Measurements from ENCODE around the gene GPC6.

Gene GPC6

DNA sequence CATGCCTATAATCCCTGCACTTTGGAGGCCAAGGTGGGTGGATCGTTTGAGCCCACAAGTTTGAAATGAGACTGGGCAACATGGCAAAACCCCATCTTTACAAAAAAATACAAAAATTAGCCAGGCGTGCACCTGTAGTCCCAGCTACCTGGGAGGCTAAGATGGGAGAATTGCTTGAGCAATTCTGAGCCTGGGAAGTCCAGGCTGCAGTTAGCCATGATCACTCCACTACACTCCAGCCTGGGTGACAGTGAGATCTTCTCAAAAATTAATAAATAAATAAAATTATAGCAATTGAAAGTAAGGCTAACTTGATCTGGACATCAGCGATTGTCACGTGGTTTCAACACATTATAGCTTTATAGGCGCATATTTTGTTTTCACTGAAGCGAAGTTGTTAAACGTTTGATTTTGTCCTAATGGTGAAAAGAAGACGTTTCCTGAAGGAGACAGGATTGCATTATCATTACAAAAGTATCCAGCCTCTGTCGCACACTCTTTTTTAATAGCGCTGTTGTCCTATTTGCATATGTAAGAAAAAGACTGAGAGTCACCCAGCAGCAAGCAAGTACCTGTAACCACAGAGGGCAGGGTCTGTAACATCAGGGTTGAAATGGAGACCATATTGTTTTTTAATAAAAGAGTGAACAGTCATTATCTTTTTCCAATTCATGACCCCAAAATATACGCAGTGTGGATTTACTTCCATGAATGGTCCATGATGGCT is 917.2 kb downstream of the GPC6 start:
- no peak for DNase-seq

DNA sequence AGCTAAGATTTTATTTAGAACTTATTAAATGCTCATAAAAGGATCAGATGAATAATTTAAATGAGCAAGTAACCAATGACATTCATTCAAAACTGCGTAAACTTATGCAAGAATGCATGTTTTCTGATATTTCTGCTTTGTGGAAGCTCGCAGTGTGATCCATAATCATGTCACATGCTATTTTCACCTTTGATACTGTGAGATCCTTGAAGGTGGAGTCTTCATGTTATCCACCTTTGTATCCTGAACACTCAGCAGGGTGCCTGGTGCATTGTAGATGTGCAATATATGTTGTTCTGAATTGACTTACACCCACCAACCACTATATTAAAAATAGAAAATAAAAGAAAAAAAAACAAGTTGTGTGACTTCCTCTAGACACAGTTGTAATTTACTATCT is 919.4 kb downstream of the GPC6 start:
- no peak for DNase-seq

DNA sequence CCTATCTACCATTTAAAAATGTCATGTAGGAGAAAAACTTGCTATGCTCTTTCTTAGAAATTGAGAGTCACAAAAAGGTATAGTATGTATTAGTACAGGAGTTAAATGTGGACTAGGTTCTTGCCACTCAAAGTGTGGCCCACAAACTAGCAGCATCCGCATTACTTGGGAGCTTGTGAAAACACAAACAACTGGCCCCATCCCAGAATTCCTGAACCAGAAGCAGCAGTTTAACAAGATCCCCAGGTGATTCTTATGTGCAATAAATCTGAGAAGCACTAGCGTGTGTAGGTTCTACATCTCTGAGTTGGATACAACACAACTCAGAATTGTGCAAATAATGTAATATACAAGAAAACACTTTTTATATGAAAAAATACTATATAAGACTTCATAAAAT is 927.0 kb downstream of the GPC6 start:
- DNase-seq: no peak

DNA sequence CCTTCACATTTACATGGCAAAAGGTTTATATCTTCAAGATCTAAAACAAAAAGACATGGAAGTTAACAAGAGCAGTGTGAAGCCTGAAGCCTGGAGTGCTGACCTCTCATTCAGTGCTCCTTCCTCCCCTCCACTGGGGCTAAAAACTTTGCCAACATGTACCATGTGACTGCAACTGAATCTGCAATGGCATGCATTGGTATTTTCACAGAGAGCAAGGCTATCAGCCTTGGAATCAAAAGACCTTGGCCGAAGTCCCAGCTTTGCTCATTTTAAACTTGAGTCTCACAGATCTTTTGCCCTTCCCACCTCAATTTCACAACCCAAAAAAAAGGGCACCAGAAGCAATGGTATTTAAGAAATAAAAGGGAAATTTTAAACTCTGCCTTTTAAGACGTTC is 927.8 kb downstream of the GPC6 start:
- DNase-seq: no peak

DNA sequence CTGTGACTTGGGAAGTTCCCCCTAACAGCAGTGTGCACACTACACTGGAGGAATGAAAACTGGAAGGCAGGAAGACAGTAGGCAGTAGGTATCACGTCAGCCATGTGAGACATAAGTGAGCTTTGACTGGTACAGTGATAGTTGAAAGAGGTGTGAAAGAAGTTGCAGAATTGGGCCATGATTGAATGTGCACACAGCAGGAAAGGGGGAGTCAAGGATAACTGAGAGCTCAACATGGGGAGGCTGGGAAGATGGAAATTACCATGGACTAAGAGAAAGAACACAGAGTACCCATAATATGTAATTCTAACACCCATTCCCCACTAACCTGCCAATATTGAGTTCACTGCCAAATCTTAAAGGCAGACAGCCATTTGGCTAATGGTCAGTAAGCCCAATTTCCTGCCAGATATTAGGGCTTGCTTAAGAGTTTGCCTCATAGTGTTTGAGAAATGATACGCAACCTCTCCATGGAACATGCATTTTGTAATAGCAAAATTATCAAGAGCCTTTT is 931.2 kb downstream of the GPC6 start:
- no peak for DNase-seq

DNA sequence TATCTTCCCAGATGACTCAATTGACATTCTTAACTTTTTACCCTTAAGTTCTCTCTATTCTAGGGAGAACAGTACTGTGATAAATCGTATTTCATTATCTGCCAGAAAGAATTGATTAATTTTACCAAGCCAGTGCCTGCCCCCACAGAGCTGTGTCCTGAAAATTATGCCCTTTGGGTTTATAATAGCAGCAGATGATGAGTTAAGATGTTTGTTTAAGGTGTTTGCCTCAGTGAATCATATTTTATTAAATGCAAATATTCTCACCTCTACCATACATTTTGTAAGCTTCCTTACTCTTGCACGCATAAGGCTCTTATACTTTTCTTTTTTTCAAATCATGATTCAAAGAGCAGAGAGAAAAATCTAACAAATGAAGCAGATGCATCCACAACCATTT is 934.3 kb downstream of the GPC6 start:
- no peak for DNase-seq

DNA sequence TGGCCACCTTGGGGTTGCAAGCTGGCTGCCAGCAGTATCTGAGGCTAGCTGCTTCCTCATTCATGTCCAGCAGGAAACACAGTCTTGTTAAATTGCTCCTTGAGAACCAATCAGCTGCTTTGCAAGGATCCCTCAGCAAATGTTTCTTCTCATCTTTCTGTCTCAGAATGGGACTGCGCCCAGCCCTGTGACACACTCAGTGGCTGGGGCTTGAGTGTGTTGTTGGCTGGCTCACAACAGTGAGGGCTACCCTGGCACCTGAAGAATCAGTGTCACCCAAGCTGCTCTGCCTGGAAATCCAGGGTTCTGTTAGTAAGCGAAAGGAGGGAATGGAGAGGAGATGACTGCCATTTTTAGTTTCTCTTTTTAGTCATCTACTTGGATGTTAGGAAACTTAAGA is 935.7 kb downstream of the GPC6 start:
- DNase-seq: no peak

DNA sequence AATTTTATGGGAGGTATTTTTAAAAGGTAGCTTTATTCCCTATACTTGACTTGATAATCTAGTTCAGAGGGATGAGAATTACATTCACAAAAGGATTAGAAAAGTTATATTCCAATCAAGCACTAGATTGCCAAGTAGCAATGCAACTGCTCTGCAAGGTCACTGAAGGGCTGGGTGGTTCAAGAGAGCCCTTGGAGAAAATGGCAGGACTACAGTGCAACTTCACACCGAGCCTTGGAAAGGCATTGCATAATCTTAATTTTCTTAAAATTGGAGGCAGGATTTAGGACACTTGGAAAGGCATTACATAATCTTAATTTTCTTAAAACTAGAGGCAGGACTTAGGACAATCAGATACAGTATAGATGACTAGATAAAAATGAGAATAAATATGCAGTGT is 936.9 kb downstream of the GPC6 start:
- no peak for DNase-seq

DNA sequence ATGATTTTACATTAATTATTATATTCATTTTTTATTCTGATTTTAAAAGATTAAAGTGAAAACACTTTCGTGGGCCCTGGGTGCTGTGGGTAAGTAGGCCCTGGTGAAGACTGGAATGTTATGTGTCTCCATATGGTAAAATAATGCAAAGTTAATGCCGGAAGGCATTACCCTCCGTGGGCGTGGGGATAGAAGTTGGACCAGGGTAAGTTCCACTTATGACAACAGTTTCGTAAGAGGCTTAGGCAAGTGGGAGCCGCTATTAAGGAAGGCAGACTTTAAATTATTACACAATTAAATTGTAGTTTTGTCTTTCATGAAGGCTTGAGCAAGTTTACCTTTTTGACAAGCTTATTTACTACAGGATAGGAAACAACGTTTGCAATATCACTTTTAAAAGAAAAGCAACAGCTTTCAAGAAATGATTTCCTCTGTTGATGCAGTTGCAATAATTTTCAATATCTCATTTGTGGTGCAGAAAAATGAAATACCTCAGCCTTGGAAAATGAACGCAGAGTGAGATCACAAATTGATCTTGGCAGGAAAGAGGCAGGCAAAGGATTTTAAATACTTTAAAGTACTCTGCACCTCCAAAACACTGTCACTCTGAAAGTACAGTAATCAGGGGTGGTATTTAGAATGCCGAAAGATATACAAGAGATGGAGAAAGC is 942.3 kb downstream of the GPC6 start:
- no peak for DNase-seq

DNA sequence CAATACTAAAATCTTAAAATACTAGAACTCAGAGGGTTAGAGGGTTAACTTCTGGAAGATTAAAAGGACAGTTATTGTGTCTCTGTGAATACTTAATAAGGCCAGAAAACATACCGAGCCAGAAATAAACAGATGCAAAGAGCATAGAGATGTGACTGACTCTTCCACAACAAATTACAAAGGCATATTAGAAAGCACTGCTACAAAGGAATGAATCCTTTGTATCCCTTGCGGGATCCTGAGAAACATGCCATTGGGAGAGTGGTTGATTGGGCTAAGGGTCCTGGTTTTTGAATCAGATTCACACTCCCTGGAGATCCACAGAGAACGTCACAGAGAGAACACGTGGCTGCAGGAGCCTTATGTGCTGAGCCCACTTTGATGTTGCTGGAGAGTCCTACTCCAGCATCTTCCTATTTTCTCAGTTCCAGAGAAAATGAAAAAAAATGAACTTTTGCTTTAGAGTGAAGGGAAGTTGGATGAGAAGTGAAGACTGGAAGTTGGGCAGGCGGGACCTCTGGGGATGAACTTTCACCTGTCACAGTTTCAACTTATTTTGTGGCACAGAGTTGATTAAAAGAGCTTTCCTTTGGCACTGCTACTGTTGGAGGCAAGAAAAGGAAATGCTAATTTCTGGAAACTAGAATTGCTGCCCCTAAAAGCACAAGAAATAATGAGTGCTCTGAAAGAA is 943.0 kb downstream of the GPC6 start:
- no peak for DNase-seq

DNA sequence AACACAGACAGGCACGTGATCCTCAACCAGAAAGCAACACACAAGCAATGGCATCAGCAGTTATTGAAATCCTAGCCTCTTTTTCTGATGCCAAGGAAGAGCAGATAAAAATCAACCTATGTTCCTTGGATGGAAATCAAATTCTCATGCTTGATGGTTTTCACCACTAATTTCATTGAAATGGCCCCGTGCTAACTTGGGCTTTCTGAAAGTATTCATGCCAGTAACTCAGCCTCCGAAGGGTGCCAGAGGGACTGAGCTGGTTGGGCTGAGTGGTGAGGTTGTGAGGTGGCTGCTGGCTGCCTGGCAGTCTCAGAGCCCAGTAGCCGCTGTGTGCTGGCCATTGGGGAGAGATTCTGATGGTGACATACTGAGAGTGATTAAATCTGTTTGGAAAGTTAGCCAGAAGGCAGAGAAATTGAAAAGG is 943.6 kb downstream of the GPC6 start:
- DNase-seq: no peak

DNA sequence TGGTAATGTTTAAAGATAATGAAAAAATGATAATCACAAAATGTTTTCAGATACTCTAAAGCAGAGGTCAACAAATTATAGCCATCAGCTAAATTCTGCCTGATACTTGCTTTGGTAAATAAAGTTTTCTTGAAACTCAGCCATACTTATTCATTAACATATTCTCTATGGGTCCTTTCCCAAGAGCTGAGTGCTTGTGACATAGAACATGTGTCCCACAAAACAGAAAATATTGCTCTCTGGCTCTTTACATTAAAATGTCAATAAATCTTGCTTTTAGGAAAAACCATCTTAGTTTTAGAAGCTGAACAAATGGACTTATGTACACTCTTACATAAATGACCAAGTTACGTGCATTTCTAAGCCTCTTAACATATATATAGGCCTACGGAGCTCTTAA is 945.8 kb downstream of the GPC6 start:
- DNase-seq: no peak

DNA sequence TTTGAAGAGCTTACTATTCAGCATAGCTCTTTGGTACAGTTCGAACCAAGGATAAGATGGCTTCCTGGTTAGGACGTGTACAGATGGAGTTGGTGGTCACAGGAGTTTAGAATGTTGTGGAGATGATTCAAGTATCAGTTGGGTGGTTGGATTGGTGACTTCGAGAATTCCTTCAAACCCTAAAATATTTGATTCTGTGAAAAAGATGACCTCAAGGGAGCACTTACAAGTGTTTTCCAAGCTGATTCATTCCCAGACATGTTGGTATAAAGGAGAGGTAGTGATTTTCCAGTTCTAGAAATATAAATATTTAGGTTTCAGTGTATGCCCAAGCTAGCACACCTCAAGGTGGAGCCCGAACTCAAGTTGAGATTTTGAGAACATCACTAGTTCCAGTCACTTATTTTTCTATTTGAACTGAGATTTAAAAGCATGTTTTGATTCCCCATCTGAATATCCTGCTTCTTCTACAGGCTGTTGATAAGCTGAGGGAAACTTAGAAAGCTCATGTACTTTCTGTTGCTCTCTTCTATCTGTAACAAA is 946.8 kb downstream of the GPC6 start:
- DNase-seq: no peak

DNA sequence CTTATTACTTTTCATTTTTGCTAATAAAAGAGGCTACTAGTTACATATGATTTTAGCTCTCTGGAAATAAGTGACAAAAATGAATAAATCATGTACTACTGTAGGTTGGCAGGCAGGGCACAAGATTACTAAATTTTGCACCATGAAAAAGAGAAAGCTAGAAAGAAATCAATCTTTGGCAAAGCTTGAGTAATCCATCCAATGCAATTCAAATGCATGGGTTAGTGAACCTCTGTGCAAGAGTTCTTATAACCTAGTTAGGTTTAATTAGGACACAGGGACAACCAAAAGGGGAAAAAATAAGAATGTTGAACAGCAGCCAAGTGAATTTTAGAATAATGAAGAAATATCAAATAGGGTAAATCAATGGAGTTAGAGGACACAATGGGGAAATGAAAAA is 947.4 kb downstream of the GPC6 start:
- DNase-seq: no peak

DNA sequence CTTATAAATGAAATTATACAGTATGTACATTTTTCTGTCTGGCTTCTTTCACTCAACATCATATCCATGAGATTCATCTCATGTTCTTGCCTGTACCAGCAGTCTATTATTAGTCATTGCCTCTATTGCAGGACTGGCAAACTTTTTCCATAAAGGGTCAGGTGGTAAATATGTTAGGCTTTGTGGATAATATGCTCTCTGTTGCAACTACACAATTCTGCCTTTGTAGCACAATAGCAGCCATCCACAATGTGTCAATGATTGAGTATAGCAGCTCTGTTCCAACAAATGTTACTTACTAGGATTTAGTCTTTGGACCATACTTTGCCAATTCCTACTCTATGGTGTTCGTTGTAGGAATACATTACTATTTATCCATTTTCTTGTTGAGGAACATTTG is 948.5 kb downstream of the GPC6 start:
- no peak for DNase-seq

DNA sequence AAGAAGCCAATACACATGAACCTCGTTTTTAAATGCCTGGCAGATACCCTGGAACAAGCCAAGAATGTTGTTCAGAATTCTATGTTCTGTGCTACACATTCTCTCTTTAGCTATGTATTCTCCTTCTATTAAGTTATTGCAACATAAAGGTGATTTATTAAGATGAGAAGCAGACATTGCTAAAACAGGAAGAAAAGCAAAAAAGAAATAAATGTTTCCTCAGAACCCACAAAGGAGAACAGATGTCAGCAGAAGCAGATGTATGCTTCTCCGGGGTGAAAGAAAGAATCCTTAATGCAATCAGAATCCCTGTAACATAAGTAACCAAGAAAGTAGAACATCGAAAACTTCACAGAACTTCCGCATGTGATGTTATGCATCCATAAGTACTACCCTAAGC is 950.0 kb downstream of the GPC6 start:
- DNase-seq: no peak

DNA sequence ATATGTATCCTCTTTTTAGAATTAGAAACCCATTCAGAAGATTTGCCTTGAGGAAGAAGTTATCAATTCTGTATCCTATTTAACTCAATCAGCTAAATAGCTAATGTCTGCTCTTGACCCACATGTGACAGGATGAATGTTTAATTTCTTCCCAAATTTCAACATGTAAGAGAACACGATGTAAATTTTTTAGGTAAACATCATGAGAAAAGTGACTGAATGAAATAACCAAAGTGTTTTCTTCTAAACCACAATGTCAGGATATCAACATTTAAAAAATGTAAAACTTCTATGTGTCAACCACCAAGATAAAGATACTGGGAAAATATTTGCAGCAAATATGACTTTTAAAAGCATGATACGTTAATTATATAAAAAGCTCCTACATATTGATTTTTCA is 950.4 kb downstream of the GPC6 start:
- no peak for DNase-seq

DNA sequence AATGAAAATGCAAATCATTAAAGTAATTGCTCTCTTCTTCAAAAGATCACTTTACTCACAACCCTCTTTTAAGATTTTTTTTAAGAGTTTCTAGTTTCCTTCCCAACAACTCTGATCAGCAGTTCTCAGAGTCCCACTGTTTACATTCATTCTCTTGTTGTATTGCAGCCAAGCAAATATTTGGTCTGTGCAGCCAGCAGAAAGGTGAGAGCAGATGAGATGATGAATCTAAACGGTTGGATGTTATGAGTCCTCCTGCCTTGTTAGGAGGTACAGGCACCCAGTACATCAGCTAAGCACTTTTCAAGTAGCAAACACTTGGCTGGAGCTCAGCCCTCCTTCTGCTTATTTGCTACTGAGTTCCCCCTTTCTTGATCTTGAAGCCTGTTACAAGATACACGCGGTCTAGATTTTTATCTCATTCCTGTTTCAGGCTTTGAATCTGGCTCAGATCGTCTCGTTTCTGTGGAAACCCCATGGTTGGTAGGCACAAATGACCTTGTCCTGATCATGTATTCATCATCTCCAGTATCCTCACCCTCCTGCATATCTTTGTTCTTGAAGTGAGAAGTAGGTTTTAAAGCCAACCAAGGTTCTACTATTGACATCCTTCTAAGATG is 952.1 kb downstream of the GPC6 start:
- no peak for DNase-seq

DNA sequence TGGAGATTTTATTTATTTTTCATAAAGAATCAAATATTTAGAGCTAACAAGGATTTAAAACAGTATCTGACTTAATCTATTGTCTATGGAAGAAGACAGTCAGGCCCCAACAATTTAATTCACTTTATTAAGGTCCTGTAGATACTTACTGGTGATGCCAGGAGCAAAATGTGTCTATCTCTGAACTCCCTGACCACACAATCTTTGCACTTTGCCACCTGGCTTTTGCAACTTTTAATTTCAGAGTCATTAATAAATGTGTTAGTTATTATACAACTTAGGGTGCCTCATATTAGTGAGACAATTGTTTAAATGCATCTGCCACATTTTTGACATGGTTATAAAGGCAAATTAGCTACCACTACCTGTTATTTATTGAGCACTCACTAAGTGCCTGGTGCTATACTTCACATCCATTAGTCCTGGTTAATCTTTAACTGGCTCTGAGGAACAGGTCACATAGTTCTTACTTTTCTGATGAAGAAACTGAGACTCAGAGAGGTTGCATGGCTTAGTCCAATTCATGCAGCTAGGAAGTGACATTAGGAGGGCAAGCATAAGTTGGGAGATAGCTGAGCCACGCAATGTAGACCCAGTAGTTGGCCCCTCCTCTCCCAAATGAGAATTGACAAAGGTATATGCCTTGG is 955.0 kb downstream of the GPC6 start:
- DNase-seq: no peak

DNA sequence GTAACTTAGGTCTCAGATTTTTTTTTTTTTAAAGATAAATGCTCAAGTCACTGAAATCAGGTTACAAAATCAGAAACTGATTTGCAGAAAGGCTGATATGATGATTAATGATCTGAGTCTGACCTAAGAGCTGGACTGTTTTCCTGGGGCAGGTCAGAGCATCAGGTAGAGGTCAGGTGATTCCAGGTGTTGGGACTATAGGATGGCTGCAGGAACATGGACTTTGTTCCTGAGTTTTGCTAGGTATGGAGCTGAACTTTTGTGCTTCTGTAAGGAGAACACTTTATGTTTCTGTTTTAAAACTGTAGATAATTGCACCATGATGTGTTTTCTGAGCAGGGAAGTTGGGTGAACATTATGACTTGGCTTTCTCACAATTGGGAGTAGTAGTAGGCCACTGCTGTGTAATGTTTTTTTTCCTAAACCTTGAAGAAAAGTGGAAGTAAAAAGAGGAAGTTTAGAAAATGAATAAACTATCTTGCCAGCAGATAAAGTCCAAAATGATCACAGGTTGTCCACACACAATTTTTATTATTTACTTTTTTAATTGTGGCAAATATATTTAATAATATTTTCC is 955.7 kb downstream of the GPC6 start:
- DNase-seq: no peak

DNA sequence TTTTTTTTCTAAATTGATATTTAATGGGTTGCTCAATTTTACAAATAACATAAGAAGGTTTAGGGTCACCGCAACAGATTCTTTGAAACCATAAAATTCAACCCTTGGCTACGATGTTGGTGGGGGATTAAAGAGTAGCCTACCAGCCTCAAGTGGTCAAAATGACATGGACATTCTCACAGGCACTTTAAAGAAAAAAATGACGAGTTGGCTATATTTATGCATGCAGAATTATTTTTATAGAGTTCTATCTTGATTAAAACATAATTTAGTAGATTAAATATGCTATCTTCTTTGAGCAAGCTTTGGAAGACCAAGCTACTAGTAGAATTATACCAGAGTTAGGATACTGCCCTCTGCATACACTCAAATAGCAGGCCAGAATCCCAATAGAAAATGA is 959.9 kb downstream of the GPC6 start:
- DNase-seq: no peak

DNA sequence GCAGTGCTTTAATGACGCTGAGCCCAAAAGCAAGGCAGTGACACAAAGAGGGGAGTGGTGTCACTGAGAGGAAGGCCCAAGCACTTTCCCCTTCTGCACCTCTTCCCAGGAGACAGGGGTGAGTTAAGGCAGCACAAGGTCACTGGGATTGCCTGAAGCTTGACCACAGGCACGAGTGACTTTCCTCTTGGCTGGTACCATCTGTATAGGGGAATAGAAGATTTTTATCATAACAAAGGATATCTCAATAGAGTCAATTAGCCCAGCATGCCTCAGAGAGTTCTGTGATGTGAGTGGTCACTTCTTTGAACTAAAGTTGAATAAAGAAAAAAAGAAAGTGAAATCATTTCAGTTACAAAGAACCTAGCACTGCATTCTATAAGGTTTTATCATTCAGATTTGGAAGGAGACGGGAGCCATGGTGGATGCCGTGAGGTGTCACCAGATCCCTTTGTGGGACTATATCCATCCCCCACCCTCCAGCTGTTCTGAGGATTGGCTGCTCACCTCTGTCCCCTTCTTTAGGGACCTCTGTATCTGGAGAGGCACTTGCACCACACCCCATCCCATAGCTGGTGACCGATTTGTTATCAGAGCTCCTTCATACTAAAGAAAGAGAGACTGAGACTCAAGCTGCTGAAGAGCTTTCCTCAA is 961.7 kb downstream of the GPC6 start:
- DNase-seq: no peak

Measured in activated CD4-positive, alpha-beta T cell treated with anti-CD3 and anti-CD28 coated beads for 4 hours (primary cell).